Endothelial cell of umbilical vein (primary cell): Measurements from ENCODE around the gene TRAF7. TPM values are rescaled to one million over a fixed set of nuclear protein-coding genes. Genes with fewer than 3 reads are reported as not detected.
A peak's percentile ranks its signal among the peaks of the same experiment; 100 is the strongest.
"Not testable (repeated sequence)": the region's sequence is repeated elsewhere in the genome, so short reads cannot be mapped to it uniquely, and the experiment has no call there.

Source experiments
- BruUV-seq: library from RNA; stranded (reverse); fragments of 400-500 nt; replicated peaks from 2 replicates; lab custom pipeline; 2021; lab: Mats Ljungman, UMichigan
- CTCF ChIA-PET: fragments of 300-600, 350-600 bp; sonication (Branson Sonifier 250); formaldehyde crosslinking; loops from one replicate; lab custom pipeline; 2021; ENCODE audit warnings: antibody characterized with exemption, inconsistent platforms; lab: Charles Lee
- POLR2A ChIA-PET: fragments of 300-600, 350-600 bp; sonication (Branson Sonifier 250); formaldehyde crosslinking; loops from one replicate; lab custom pipeline; 2021; ENCODE audit warnings: antibody characterized with exemption, inconsistent platforms; lab: Charles Lee
- DNase-seq: peaks from one replicate; pipeline ENCODE4 v3.0.0-alpha.2; 2011; ENCODE audit warnings: low read depth, low spot score
- FAIRE-seq: peaks from 2 replicates; lab custom pipeline; 2011; peaks lifted over from hg19 to GRCh38; lab: Jason Lieb, UNC
- H2AFZ ChIP-seq: 2 replicates; pipeline ENCODE4 v1.6.0; 2012; ENCODE audit warnings: low read depth, low read length, control low read depth, inconsistent platforms
- H3K27ac ChIP-seq: 2 replicates; pipeline ENCODE4 v1.5.1; 2011; ENCODE audit warnings: low read depth, mild to moderate bottlenecking, control low read depth, low read length, moderate library complexity; ENCODE audit not compliant: insufficient read depth
- H3K27me3 ChIP-seq, 2 experiments: 2 replicates each; pipeline versions ENCODE4 v1.6.0 to v1.6.1; 2011; ENCODE audit warnings: low read length in 2 of 2, mixed read lengths in 1 of 2; ENCODE audit not compliant: control insufficient read depth in 2 of 2, insufficient read depth in 2 of 2
- H3K36me3 ChIP-seq, 2 experiments: 2 replicates in 1 of 2; 3 replicates in 1 of 2; pipeline ENCODE4 v1.5.1; 2011; ENCODE audit warnings: low read length in 2 of 2, mild to moderate bottlenecking in 1 of 2, moderate library complexity in 1 of 2; ENCODE audit not compliant: control insufficient read depth in 2 of 2, insufficient read depth in 2 of 2; ENCODE audit errors: extremely low read depth in 1 of 2
- H3K4me1 ChIP-seq: 3 replicates; pipeline ENCODE4 v1.5.1; 2011; ENCODE audit warnings: mild to moderate bottlenecking, low read length; ENCODE audit not compliant: control insufficient read depth, insufficient read depth; ENCODE audit errors: extremely low read depth
- H3K4me2 ChIP-seq: 2 replicates; pipeline ENCODE4 v1.6.1; 2011; ENCODE audit warnings: low read length, control low read depth, mixed read lengths; ENCODE audit not compliant: insufficient read depth
- H3K4me3 ChIP-seq, 3 experiments: fragments of 200-600 bp in 1 of 3; sonication (generic), shearing (Covaris generic) in 1 of 3; replicated peaks in 1 of 3; 2 replicates each; pipeline ENCODE4 v1.5.1; 2011 to 2016; ENCODE audit warnings: control low read depth in 3 of 3, low read length in 3 of 3, mild to moderate bottlenecking in 2 of 3, inconsistent platforms in 1 of 3, low read depth in 1 of 3, moderate library complexity in 1 of 3; ENCODE audit not compliant: insufficient read depth in 1 of 3
- H3K79me2 ChIP-seq: 2 replicates; pipeline ENCODE4 v1.6.0; 2012; ENCODE audit warnings: low read length, inconsistent platforms; ENCODE audit not compliant: control insufficient read depth, insufficient read depth
- H3K9ac ChIP-seq: replicated peaks from 2 replicates; pipeline ENCODE3; 2011; ENCODE audit warnings: low read length, control low read depth; ENCODE audit not compliant: insufficient read depth; ENCODE audit errors: extremely low read depth
- H3K9me1 ChIP-seq: replicated peaks from 3 replicates; pipeline ENCODE4 v1.6.0; 2011; ENCODE audit warnings: mild to moderate bottlenecking, low read length; ENCODE audit not compliant: control insufficient read depth, insufficient read depth; ENCODE audit errors: extremely low read depth
- H3K9me3 ChIP-seq: replicated peaks from 2 replicates; pipeline ENCODE4 v1.5.1; 2012; ENCODE audit warnings: low read length, inconsistent platforms; ENCODE audit not compliant: control insufficient read depth, insufficient read depth
- H4K20me1 ChIP-seq: replicated peaks from 2 replicates; pipeline ENCODE3; 2011; ENCODE audit warnings: mild to moderate bottlenecking, low read length; ENCODE audit not compliant: control insufficient read depth, insufficient read depth; ENCODE audit errors: extremely low read depth
- dilution Hi-C: fragments of 300-500 bp; cut with MboI; formaldehyde crosslinking; loops from one replicate; pipeline ENCODE4 v1.15.0; 2019; ENCODE audit warnings: low sequenced_read_pairs; ENCODE audit not compliant: extremely low pct_ligation_motif_present
- intact Hi-C: fragments of 100-400 bp; cut with micrococcal nuclease; formaldehyde crosslinking; loops from one replicate; pipeline ENCODE4 v1.10.0; 2022
- polyA plus RNA-seq, 4 experiments: library from polyadenylated mRNA; depleted of rRNA in 3 of 4; stranded (reverse) in 3 of 4; unstranded in 1 of 4; fragments of >200 nt; gene quantifications; 2 replicates each; pipeline versions ENCODE4 v1.2.1 to v1.2.3, GENCODE V29; 2011 to 2012; ENCODE audit warnings: missing spikeins in 1 of 4
- total RNA-seq: library from RNA; stranded (reverse); gene quantifications from 2 replicates; pipeline ENCODE4 v1.2.3, GENCODE V29; 2021

The TRAF7 gene
- total and polyA plus RNA-seq, 2 donors (not counting 3 experiments of a cell fraction or from before 2014, with no cell fraction given), result 141 to 175 TPM

DNA sequence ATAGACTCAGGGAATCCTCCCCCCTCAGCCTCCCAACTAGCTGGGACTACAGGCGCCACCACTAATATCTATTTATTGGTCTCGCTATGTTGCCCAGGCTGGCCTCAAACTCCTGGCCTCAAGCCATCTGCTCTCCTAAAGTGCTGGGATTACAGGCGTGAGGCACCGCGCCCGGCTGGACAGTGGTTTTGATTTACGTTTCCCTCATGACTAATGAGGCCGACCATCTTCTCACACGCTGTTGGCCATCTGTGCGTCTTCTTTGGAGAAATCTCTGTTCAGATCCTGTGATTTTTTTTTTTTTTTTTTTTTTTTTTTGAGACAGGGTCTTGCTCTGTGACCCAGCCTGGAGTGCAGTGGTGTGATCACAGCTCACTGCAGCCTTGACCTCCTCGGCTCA is 26.3 kb upstream of the TRAF7 start:
- H3K27ac ChIP-seq, H3K9me1 ChIP-seq, H2AFZ ChIP-seq, BruUV-seq, H3K9ac ChIP-seq, H3K4me3 ChIP-seq, CTCF ChIA-PET, H3K27me3 ChIP-seq, H3K4me2 ChIP-seq, H3K36me3 ChIP-seq, H3K9me3 ChIP-seq, H4K20me1 ChIP-seq, dilution Hi-C loops, DNase-seq, POLR2A ChIA-PET, intact Hi-C loops: not testable (repeated sequence)
- peak; percentile 70 for FAIRE-seq
- Histone ChIP-seq H3K4me1 (peaks cover 31% of the 10 kb centered on the region), H3K79me2 (peaks cover 35% of the 10 kb centered on the region)

DNA sequence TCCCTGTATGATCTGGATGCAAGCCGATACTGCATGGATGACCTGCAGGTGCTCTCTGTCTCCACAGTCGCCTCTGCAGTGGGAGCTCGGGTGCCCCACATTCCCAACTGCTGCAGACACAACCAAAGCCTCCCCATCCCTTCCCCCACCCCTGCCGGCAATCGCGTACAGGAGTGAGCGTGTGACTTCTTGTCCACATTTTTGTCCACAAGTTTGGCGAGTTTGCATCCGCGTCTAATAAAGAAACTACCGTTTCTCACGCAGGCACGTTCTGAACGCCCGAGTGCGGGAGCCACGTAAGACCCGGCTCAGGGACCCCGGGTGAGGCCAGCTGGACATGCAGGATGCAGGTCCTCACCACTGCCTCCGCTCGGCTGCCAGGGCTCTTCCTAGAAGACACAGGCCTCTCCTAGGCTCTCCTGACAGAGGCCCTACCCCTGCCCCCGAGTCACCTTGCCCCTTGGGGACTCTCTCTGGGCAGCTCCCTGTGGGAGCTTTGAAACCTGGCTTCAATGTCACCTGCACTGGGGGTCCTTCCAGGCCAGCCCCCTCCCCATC is 25.6 kb upstream of the TRAF7 start:
- H3K27ac ChIP-seq, H3K9me1 ChIP-seq, FAIRE-seq, CTCF ChIA-PET, H2AFZ ChIP-seq, BruUV-seq, intact Hi-C loops, H4K20me1 ChIP-seq, DNase-seq, POLR2A ChIA-PET, H3K9me3 ChIP-seq, dilution Hi-C loops, H3K4me2 ChIP-seq, H3K9ac ChIP-seq, H3K27me3 ChIP-seq, H3K36me3 ChIP-seq, H3K4me3 ChIP-seq: not testable (repeated sequence)
- H3K79me2 ChIP-seq, result peaks cover 34% of the 10 kb centered on the region
- peaks cover 24% of the 10 kb centered on the region for H3K4me1 ChIP-seq

DNA sequence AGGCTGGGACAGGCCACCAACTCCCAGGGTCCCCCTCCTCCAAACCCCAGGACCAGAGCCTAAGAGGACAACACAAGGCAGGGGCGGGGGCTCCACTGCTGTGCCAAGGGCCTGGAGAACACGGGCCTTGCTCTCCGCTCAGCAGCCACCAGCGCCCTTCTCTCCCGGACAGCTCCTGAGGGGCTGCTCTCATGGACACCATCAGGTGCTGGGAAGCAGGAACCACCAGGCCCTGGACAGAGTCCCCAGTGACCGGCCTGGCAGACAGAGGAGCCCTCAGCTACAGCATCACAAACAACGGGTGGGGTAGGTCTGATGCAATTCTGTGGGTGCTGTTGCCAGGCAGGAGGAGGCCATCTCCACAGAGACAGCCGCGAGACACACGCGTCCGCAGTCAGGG is 21.8 kb upstream of the TRAF7 start:
- intact Hi-C loops, FAIRE-seq, DNase-seq, dilution Hi-C loops, H3K4me3 ChIP-seq, H3K9me1 ChIP-seq, H3K27me3 ChIP-seq, H4K20me1 ChIP-seq, H3K4me1 ChIP-seq, BruUV-seq, POLR2A ChIA-PET, H3K4me2 ChIP-seq, CTCF ChIA-PET, H2AFZ ChIP-seq, H3K9ac ChIP-seq, H3K9me3 ChIP-seq, H3K36me3 ChIP-seq, H3K27ac ChIP-seq: not testable (repeated sequence)
- peaks cover 19% of the 10 kb centered on the region for H3K79me2 ChIP-seq

DNA sequence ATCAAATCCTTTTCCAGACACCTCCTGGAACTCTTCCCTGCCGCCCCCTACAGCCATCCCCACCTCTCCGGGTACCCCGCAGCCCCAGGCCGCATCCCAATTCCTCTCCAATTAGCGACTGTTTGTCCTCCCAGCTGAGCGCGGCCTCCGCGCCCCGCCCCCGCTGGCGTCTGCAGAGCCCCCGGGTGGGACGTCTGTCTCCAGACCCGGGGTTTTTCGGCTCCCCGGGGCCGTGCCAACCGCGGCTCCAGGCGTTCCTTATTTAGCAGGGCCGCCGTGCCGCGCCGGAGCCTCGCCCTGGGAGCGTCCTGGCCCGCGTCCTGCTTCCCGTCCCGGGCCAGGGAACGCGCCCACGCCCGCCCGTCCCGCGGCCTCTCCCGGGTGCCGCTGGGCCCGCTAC is 20.5 kb upstream of the TRAF7 start:
- H2AFZ ChIP-seq, H3K27me3 ChIP-seq, FAIRE-seq, H3K9me3 ChIP-seq, H3K4me1 ChIP-seq, POLR2A ChIA-PET, dilution Hi-C loops, H3K9ac ChIP-seq, H3K4me2 ChIP-seq, CTCF ChIA-PET, H3K27ac ChIP-seq, H3K9me1 ChIP-seq, DNase-seq, intact Hi-C loops, BruUV-seq, H4K20me1 ChIP-seq, H3K36me3 ChIP-seq: not testable (repeated sequence)
- Histone ChIP-seq H3K79me2 (peaks cover 16% of the 10 kb centered on the region), H3K4me3 (peak overlapping the region in 2 of 3 experiments; percentile 41 to 42)
